ENCODE data around the gene ZNF772.

ZNF772 gene

DNA sequence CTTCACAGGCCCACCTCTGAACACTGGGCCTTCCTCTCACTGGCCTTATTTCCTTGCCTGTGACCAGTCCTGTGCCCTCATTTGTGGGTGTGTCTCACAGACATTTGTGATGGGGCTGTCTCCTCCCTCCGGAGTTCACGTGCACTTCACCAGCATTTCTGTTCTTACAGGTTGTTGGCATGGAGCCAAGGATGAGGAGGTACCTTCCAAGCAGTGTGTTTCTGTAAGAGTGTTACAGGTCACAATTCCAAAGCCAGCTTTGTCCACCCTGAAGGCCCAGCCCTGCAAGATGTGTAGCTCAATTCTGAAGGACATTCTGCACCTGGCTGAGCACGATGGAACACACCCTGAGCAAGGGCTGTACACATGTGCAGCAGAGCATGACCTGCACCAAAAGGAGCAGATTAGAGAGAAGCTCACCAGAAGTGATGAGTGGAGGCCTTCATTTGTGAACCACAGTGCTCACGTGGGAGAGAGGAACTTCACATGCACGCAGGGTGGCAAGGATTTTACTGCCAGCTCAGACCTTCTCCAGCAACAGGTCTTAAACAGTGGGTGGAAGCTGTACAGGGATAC is 34.2 kb downstream of the ZNF772 start:
- peak; percentile 61 for TF ChIP-seq NFIC (IDR thresholded peaks at IDR 0.05)
- no peak for TF ChIP-seq REST (IDR thresholded peaks at IDR 0.05; ENCODE audit: low read depth)

GRCh38 chr19:57441979-57442752 is 35.2 kb downstream of the ZNF772 start:
- TF ChIP-seq, protein P1, sequence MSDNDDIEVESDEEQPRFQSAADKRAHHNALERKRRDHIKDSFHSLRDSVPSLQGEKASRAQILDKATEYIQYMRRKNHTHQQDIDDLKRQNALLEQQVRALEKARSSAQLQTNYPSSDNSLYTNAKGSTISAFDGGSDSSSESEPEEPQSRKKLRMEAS (IDR thresholded peaks at IDR 0.05) = no peak
- TF ChIP-seq CEBPB (IDR thresholded peaks at IDR 0.05) = no peak
- no peak for TF ChIP-seq TCF12 (IDR thresholded peaks at IDR 0.05; ENCODE audit: low read depth)
- TF ChIP-seq EP300 (IDR thresholded peaks at IDR 0.05; ENCODE audit: borderline replicate concordance) = no peak
- TF ChIP-seq USF1 (IDR thresholded peaks at IDR 0.05) = no peak
- TF ChIP-seq NFIC (IDR thresholded peaks at IDR 0.05) = no peak
- TF ChIP-seq TAF1 (IDR thresholded peaks at IDR 0.05; ENCODE audit: low read depth) = no peak

- no peak for TF ChIP-seq TCF12 (IDR thresholded peaks at IDR 0.05; ENCODE audit: low read depth)
- TF ChIP-seq, protein P1 (IDR thresholded peaks at IDR 0.05) = no peak
- no peak for TF ChIP-seq TAF1 (IDR thresholded peaks at IDR 0.05; ENCODE audit: low read depth)
- no peak for TF ChIP-seq FOXM1 (IDR thresholded peaks at IDR 0.05; ENCODE audit: borderline replicate concordance, low read depth)
- TF ChIP-seq USF1 (IDR thresholded peaks at IDR 0.05) = no peak
- no peak for TF ChIP-seq NFIC (IDR thresholded peaks at IDR 0.05)
- no peak for TF ChIP-seq ZBTB7A (IDR thresholded peaks at IDR 0.05; ENCODE audit: low read depth)
- no peak for TF ChIP-seq CEBPB (IDR thresholded peaks at IDR 0.05)
- TF ChIP-seq TEAD4 (IDR thresholded peaks at IDR 0.05) = no peak
- no peak for TF ChIP-seq YY1 (IDR thresholded peaks at IDR 0.05; ENCODE audit: low read depth)
- no peak for TF ChIP-seq RAD21 (IDR thresholded peaks at IDR 0.05; ENCODE audit: low read depth)
- no peak for TF ChIP-seq CREB1 (IDR thresholded peaks at IDR 0.05; ENCODE audit: low read depth)
- no peak for TF ChIP-seq EGR1 (IDR thresholded peaks at IDR 0.05)
Measured at GRCh38 chr19:57438925-57439324, 38.4 kb downstream of the ZNF772 start.

DNA sequence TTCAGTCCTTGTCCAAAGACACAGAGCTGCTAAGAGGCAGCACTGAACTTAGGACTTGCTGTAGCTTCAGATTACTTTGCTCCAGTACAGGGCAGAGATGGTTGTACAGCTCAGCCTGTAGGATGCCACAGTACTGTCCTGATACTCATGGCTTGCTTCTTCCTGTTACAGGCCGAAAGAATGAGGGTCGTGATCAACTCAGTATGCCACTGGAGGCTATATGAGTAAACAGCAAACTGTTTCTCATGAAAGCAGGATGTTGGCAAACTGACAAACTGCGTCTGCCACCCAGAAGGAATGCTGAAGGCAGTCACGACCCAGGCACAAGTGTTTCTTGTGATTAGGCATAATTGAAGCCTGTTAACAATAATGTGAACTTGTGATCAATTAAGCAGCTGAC is 39.4 kb downstream of the ZNF772 start:
- TF ChIP-seq EP300 (IDR thresholded peaks at IDR 0.05; ENCODE audit: borderline replicate concordance) (no peak), REST (IDR thresholded peaks at IDR 0.05; ENCODE audit: low read depth) (no peak), NFIC (IDR thresholded peaks at IDR 0.05) (no peak), TEAD4 (IDR thresholded peaks at IDR 0.05) (no peak), ZBTB7A (IDR thresholded peaks at IDR 0.05; ENCODE audit: low read depth) (no peak), CEBPB (IDR thresholded peaks at IDR 0.05) (no peak), TCF12 (IDR thresholded peaks at IDR 0.05; ENCODE audit: low read depth) (no peak)
- TF ChIP-seq, protein P1 (IDR thresholded peaks at IDR 0.05) = no peak

GRCh38 chr19:57436417-57436816 is 40.9 kb downstream of the ZNF772 start:
- TF ChIP-seq, protein P1 (IDR thresholded peaks at IDR 0.05) = no peak
- TF ChIP-seq TCF12 (IDR thresholded peaks at IDR 0.05; ENCODE audit: low read depth) (no peak), CEBPB (IDR thresholded peaks at IDR 0.05) (no peak), ZBTB7A (IDR thresholded peaks at IDR 0.05; ENCODE audit: low read depth) (no peak), NFIC (IDR thresholded peaks at IDR 0.05) (no peak), RAD21 (IDR thresholded peaks at IDR 0.05; ENCODE audit: low read depth) (no peak), REST (IDR thresholded peaks at IDR 0.05; ENCODE audit: low read depth) (no peak), EP300 (IDR thresholded peaks at IDR 0.05; ENCODE audit: borderline replicate concordance) (no peak), TAF1 (IDR thresholded peaks at IDR 0.05; ENCODE audit: low read depth) (no peak), TEAD4 (IDR thresholded peaks at IDR 0.05) (no peak), USF1 (IDR thresholded peaks at IDR 0.05) (no peak), CREB1 (IDR thresholded peaks at IDR 0.05; ENCODE audit: low read depth) (no peak)

Measured in Ishikawa (cell line).